Fibroblast of the conjunctiva (primary cell): Measurements from ENCODE around the gene CKAP2.
A peak's percentile ranks its signal among the peaks of the same experiment; 100 is the strongest.
"Not testable (repeated sequence)": the region's sequence is repeated elsewhere in the genome, so short reads cannot be mapped to it uniquely, and the experiment has no call there.

ENCODE experiments used
- DNase-seq: peaks from one replicate; pipeline ENCODE4 v3.0.0-alpha.2; 2010; ENCODE audit warnings: low read depth

The CKAP2 gene, protein sequence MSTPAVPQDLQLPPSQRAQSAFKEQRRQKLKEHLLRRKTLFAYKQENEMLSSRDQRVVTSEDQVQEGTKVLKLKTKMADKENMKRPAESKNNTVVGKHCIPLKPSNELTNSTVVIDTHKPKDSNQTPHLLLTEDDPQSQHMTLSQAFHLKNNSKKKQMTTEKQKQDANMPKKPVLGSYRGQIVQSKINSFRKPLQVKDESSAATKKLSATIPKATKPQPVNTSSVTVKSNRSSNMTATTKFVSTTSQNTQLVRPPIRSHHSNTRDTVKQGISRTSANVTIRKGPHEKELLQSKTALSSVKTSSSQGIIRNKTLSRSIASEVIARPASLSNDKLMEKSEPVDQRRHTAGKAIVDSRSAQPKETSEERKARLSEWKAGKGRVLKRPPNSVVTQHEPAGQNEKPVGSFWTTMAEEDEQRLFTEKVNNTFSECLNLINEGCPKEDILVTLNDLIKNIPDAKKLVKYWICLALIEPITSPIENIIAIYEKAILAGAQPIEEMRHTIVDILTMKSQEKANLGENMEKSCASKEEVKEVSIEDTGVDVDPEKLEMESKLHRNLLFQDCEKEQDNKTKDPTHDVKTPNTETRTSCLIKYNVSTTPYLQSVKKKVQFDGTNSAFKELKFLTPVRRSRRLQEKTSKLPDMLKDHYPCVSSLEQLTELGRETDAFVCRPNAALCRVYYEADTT

DNA sequence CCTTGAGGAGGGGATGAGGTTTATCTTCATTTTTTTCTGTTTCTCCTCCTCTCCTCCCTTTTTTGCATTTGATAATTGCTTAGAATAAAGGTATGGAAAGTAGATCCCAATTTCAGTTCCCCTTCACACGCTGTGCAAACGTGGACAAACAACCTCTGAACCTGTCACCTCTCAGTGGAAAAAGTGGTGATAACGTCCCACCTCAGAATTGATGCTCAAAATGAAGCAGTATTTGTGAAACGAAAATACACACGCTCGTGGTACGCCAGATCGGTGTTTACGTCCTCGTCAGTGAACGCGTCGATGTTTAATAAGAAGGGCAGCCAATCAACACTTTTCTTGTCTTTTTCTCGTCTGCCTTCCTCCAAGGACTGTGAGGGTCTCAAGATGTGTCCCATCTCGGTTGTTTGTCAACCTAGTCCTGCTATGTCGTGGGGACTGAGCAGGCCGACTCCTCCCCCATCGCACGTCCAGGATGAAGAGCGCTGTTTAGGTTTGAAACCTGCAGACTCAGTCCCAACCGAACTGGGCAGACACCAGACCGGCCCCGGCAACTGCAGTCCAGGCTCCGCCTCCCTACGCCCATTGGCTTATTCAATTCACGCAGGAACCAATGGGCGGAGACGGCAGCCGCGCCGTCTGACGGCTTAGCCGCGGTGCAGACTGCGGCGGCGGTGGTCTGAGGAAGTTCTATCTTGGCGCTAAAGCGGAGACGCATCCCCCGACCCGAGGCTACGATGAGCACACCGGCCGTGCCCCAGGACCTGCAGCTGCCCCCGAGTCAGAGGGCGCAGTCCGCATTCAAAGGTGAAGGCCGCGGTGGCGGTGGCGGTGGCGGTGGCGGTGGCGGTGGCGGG is at the start of gene CKAP2:
CKAP2 (plus strand) TSS at position 659 of the 857 bp plus-strand sequence; CDS start at position 738, 79 bp downstream.
- peak; percentile 90 for DNase-seq

DNA sequence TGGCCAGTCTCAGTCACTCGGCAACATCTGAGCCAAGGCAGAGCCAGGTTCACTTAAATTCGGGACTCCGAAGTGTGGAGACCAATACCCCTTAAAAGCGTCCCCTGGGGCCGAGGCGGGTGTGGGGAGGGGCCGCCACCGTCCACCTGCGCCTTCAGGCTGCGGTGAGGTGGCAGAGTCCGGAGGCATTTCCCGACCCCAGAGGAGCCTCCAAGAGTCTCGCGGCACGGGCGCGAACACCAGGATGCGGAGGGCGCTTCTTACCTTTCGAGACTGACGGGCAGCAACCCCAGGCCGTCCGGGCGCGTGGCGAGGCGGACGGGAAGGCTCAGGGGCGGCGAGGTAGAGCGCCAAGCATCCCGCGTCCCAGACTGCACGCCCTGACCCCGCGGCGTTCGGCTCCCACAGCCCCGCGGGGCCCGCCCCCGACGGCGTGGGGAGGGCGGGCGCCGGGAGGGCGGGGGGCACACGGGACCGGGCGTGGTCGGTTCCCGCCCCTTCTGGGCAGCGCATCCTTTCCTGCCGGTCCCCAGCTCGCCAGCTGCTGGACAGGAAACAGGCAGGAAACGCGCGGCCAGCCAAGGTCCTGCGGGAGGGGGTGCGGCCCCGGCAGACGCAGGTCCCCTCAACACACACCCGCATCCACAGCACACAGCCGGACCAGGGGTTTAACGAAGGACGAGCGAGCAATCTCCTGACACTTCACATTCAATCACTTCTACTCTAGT is 49.3 kb upstream of the CKAP2 start, which contains the start of gene THSD1:
THSD1 (minus strand) TSS at position 406 of the 728 bp plus-strand sequence. CDS start 3,572 bp downstream, outside the sequence.
- DNase-seq = peak; percentile 18

DNA sequence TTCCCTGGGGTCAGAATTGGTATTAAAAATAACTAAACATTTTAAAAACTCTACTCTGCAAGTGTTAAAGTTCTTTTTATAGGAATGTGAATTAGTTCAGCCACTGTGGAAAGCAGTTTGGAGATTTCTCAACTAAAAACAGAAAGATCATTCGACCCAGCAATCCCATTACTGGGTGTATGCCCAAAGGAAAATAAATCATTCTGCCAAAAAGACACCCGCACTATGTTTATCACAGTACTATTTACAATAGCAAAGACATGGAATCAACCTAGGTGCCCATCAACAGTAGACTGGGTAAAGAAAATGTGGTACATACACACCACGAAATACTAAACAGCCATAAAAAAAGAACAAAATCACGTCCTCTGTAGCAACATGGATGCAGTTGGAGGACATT is 48.6 kb upstream of the CKAP2 start:
- DNase-seq = no peak

DNA sequence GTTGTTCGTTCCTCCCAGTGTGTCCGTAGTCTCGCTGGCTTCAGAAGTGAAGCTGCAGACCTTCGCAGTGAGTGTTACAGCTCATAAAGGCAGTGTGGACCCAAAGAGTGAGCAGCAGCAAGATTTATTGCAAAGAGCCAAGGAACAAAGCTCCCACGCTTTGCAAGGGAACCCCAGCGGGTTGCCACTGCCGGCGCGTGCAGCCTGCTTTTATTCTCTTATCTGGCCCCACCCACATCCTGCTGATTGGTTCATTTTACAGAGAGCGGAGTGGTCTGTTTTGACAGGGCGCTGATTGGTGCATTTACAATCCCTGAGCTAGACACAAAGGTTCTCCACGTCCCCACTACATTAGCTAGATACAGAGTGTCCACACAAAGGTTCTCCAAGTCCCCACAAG is 47.8 kb upstream of the CKAP2 start:
- DNase-seq = not testable (repeated sequence)

DNA sequence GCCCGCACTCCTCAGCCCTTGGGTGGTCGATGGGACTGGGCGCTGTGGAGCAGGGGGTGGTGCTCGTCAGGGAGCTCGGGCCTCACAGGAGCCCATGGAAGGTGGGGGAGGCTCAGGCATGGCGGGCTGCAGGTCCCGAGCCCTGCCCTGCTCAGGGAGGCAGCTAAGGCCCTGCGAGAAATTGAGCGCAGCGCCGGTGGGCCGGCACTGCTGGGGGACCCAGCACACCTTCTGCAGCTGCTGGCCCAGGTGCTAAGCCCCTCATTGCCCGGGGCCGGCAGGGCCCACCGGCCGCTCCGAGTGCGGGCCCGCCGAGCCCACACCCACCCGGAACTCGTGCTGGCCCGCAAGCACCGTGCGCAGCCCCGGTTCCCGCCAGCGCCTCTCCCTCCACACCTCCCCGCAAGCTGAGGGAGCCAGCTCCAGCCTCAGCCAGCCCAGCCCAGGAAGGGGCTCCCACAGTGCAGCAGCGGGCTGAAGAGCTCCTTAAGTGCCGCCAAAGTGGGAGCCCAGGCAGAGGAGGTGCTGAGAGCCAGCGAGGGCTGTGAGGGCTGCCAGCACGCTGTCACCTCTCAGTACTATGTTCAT is 47.1 kb upstream of the CKAP2 start:
- DNase-seq = not testable (repeated sequence)

DNA sequence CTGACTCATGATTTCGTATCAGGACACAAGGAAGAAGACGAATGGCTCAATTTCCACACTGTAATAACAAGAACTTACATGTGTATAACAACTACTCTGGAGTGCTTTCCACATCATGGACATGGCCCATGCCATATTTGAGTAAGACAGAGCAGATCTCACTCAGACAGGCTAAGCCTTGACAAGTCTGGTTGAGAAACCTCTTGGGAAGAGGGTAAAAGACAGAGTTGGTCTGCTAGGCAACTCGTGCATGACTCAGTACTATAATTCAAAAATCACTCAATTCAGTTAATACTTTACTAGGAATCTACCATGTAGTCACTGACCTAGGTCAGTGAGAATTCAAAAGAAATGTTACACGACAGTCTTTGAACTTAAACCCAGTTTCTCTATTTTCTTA is 43.6 kb upstream of the CKAP2 start:
- DNase-seq = peak; percentile 35

DNA sequence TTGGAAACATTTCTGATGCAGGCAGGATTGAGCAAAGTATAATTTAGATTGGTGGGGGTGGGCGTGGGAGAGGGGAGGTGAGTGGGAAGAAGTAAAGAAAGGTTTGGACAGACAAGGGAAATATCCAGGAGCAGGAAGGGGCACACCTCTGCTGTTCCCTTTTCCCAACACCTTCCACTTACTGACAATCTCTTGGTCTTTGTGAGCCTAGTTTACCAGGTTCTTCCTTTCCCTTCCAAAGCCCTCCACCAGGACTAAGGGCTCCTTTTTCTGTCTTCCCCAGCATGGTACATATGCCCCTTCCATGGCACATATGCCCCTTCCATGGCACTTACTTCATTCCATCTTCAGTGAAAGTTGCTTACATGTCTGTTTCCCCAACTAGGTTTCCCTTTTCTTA is 43.1 kb upstream of the CKAP2 start:
- no peak for DNase-seq

DNA sequence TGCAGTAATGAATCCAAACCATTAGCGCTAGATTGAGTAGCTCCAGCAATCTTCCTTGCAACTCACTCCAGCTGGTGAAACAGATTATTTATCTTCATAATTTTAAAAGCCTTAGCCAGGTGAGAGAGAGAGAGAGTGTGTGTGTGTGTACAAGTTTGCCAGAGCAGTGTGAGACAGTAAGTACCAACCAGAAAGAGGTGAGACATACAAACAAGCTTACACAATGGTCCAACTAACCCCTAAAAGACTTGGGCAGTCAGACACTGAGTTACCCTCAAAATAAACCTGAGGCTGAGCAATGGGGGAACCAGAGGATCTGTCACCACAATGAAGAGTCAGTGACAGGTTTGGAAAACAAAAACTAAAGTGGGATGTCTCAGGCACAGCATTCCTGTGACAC is 41.2 kb upstream of the CKAP2 start:
- no peak for DNase-seq

DNA sequence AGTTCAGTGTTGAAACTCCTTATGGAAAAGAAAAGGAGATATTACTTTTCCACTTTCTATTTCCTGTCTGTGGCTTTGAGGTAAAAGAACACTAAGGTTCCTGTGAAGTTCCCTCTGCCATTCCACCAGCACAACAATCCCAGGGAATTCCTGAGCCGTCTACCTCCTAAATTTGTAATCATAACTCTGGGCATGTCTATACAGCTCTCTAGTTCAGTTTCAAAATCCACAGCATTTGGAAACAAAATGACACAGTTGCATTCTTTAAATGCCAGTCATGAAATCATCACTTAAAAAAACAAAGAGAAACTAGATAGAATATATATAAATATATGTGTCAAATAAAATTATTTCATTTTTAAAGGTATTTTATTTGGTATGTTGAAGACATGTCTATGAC is 40.3 kb upstream of the CKAP2 start:
- DNase-seq = no peak

DNA sequence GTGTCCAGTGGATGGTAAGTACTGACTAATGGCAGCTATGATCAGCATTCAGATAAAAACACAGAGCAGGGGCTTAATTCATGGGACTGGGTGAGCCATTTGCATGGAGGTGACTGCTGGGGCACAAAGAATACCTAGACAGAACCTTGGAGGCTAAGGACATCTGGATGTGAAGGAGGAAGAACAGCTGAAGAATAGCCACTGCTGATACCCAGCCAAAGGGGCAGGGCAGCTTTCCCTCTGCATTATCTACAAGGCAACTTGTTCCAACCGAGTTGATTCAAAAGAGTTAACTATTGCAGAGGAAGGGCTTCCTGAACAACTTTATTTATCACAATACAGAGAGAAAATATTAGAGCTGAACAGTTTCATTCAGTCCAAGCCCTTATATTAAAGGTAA is 36.2 kb upstream of the CKAP2 start:
- no peak for DNase-seq

DNA sequence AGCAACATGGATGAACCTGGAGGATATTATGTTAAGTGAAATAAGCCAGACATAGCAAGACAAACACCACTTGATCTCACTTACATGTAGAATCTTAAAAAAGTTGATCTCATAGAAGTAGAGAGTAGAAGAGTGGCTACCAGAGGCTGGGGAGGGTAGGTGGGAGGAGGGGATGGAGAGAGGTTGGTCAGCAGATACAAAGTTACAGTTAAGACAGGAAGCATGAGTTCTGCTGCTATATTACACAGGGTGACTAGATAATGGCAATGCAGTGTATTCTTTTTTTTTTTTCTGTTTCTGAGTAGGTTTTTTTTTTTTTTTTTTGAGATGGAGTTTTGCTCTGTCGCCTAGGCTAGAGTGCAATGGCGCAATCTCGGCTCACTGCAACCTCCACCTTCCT is 34.1 kb upstream of the CKAP2 start:
- DNase-seq = no peak

DNA sequence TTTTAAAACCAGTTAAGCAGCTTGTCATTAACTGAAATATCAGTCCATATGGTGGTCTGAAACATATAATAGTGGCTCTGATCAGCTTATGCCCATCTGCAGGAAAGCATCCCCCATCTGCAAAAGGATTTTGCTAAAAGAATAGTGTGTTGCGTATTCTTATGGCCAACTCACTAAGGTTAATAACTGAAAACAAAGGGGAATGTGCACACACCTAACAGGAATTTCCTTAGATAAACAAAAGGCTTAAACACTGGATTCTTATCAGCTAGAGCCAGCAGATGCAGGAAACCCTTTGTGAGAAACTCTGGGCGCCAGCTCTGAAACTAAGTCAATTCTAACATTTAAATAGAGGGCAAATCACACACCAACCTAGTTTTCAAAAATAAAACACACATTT is 27.0 kb upstream of the CKAP2 start:
- DNase-seq = no peak

DNA sequence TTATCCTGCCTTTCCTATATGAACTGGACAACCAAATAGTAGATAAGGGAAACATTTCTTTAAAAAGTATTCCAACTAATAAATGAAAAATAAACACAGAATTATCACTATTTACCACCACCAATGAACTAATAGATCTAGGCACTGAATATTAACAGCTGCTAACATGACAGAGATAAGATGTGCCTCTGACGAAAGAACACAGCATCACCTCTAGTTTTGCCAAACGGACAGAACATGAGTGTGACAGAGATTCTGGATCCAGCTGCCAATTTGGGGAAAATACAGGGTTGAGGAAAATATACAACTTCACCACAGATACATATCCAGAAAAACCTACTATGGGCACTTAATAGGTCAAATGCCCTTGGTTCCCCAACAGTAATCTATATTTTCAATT is 22.8 kb upstream of the CKAP2 start:
- DNase-seq = no peak

DNA sequence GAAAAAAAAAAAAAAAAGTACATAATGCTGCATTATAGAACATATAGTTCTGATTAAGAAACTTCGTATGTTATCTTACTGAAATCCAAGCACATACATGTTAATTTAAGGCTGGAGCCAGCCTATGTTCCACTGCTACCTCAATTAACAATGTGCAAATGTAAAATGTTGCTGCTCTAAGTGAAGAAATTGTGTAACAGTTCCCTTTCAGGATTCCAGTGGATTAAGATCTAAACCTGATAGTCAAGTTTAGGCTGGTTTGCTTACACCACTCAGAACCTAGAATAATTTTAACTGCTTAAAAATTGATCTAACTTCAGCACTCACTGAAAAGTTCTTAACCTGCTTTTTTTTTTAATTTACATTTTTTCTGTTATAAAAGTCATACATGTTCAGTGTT is 9.0 kb upstream of the CKAP2 start:
- DNase-seq = no peak

DNA sequence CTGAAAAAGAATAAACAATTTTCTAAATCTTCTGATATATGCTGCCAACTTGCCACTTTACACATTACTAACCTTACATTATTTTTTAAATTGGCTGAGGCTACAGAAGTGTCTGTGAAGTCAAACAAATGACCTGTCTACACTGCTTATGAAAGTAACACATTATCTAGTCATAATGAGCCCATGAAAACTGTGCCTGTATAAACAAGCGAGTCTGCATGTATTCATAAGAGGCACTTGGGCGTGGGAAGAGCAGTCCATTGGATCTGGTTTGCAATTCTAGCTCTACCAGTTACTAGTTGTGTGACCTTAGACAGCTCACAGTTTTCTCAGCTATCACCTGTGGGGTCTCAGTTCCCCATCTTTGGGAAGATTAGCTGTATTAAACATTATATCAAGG is 7.9 kb upstream of the CKAP2 start:
- no peak for DNase-seq

DNA sequence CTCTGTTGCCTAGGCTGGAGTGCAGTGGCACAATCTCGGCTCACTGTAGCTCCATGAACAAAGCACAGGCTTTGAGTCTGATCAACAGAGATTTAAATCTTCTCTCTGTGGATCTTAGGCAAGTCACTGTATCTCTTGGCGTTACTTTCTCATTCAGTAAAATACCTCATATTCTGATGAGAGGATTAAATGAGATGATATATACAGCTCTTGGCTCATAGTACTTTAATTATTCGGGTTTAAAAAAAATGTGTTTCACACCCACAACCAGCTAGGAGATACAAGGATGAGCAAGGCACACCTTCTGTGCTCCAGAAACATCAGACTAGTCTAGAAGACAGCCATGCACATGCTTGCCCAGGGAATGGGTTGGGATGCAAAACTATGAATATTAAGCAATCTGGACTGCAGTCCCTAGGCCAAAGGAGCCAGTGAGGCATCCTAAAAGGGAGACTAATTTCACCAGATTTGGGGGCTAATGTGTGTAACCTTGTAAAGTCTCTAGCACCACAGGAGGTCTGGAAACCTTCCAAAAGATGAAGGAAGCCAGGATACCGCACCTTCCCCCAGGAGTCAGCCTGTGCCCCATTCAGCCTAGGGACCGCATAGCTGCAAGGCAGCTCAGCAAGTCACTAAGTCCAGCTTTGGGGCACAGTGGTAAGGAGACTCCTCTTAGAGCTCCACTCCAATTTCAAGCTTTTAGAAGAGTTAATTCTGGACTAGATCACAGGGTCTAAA is 7.3 kb upstream of the CKAP2 start:
- DNase-seq = no peak

DNA sequence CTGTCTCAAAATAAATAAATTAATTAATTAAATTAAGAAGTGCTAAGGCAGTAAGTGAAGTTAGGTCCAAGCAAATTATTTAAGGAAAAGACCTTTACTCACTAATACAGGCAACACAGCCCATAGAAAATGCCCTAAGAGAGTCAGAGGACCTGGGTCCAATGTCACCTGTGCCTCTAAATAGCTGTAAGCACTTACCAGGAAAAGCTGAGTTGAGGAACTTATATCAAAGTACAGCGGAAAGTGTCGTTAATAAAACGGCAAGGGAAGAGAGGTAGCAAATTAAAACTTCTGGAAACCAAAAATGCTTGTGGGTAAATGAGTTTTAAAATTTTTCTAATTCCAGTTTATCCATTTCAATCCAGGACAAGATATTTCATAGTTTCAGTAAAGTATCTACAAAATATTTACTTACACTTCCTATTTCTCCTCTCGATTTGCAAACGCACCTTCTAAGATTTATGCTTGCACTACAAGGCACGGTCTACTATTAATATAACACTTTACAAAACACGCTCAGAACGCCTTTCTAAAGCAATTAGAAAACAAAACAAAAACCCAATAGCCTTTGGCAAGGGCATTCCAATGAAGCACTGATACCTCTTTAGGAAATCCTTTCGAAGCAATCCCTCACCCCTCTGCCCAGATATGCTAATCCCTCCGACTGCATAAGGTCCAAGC is 5.8 kb upstream of the CKAP2 start:
- no peak for DNase-seq

DNA sequence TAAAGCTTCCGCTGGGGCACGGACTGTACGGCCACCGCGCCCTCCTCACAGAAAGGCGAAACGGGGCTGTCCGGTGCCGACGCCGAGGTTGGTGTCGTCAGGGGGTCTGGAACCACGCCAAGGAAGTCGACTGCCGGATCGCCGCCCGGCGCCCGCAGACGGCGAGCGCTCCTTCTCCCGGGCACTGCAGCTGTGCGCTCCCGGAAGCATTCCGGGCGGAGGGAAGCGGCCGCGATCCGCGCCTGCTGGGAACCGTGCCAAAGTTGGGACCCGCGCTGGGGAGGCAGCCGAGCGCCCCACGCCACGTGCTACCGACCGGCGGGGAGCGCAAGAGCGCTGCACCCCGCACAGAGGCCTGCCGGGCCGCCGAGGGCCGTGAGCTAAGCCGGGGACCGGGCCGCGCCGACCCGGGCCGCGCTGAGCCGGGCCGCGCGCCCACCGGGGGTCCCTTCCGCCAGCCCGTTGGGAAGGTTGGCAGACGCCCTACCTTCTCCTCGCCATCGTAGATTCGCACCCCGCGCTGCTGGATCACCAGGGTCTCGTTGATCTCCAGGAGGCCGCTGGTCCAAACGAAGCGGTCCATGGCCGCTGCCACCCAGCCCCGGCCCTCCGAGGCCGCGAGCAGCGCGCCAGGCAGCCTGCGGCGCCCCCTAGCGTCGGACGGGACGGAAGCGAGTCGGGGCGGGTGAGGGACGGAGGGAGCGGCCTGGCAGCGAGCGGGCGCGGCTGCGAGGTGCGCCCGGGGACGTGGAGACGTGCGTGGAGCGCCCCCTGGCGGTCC is 5.1 kb upstream of the CKAP2 start, which contains the start of gene VPS36:
VPS36 (minus strand) TSS at position 623 of the 781 bp plus-strand sequence; CDS start at position 583, 40 bp downstream.
- peak; percentile 88 for DNase-seq

DNA sequence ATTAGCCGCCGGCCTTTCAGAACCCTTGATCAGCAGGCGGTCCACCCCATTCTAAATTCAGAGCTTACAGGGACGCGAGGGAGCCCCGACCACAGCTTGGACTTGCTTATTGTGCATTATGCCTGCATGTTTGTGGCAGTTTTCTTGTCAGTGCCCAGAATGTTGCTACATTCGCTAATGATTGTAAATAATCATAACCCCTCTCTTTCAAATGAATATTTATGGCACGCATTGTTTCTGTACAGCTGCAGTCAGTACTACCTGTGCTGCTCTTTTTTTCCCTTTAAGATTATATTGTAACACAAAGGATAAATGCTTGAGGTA is 4.5 kb upstream of the CKAP2 start:
- DNase-seq = no peak
